A673 (cell line): ENCODE results near the gene KCNK6. TPM values are rescaled to one million over a fixed set of nuclear protein-coding genes. Genes with fewer than 3 reads are reported as not detected.

ENCODE experiments used
- BruUV-seq: library from RNA; stranded (reverse); fragments of 400-500 nt; replicated peaks from 2 replicates; lab custom pipeline; 2021; lab: Mats Ljungman, UMichigan
- CTCF ChIA-PET: fragments of 300-600 bp; sonication (Branson Sonifier 250); formaldehyde crosslinking; loops from one replicate; lab custom pipeline; 2022; ENCODE audit warnings: antibody characterized with exemption; lab: Charles Lee
- POLR2A ChIA-PET: fragments of 300-600 bp; sonication (Branson Sonifier 250); formaldehyde crosslinking; loops from one replicate; lab custom pipeline; 2022; ENCODE audit warnings: antibody characterized with exemption; ENCODE audit not compliant: low non-redundant PET; lab: Charles Lee
- DNase-seq: peaks from one replicate; pipeline ENCODE4 v3.0.0-alpha.2; 2015; ENCODE audit warnings: low spot score
- H3K27ac ChIP-seq: fragments of 200-600 bp; sonication (generic); 2 replicates; pipeline ENCODE4 v1.5.1; 2016; ENCODE audit warnings: mixed run types, low read depth, mild to moderate bottlenecking, mixed read lengths, antibody characterized with exemption, low read length; ENCODE audit not compliant: poor library complexity, severe bottlenecking
- H3K27me3 ChIP-seq: fragments of 200-600 bp; sonication (generic); replicated peaks from 2 replicates; pipeline ENCODE4 v1.6.1; 2017; ENCODE audit warnings: mixed run types, low read depth, mild to moderate bottlenecking, mixed read lengths, antibody characterized with exemption, low read length; ENCODE audit not compliant: insufficient read depth, poor library complexity
- H3K36me3 ChIP-seq: fragments of 200-600 bp; sonication (generic); 2 replicates; pipeline ENCODE4 v1.6.1; 2016; ENCODE audit warnings: mixed run types, mild to moderate bottlenecking, mixed read lengths, antibody characterized with exemption, low read length; ENCODE audit not compliant: insufficient read depth, poor library complexity, severe bottlenecking
- H3K4me1 ChIP-seq: fragments of 200-600 bp; sonication (generic); 2 replicates; pipeline ENCODE4 v1.6.1; 2017; ENCODE audit warnings: mixed run types, mild to moderate bottlenecking, mixed read lengths, antibody characterized with exemption, low read length; ENCODE audit not compliant: insufficient read depth, poor library complexity, severe bottlenecking
- H3K4me3 ChIP-seq: fragments of 200-600 bp; sonication (generic); 2 replicates; pipeline ENCODE4 v1.5.1; 2016; ENCODE audit warnings: low read depth, mixed run types, mild to moderate bottlenecking, mixed read lengths, low read length; ENCODE audit not compliant: poor library complexity, severe bottlenecking
- H3K9me3 ChIP-seq: fragments of 200-600 bp; sonication (generic); 2 replicates; pipeline ENCODE4 v1.6.1; 2016; ENCODE audit warnings: mixed run types, low read depth, mild to moderate bottlenecking, mixed read lengths, antibody characterized with exemption, low read length; ENCODE audit not compliant: poor library complexity, severe bottlenecking
- CTCF ChIP-seq: fragments of 300-800, 200-600 bp; sonication (generic); conservative IDR thresholded peaks from 2 replicates; pipeline ENCODE4 v1.5.1; 2017; ENCODE audit warnings: low read depth, mild to moderate bottlenecking, antibody characterized with exemption, low read length, moderate library complexity, mixed read lengths
- EZH2 ChIP-seq: fragments of 200-600 bp; sonication (generic); IDR thresholded peaks from 2 replicates; pipeline ENCODE4 v1.6.1; 2017; ENCODE audit warnings: borderline replicate concordance, low read depth, mild to moderate bottlenecking, mixed read lengths, antibody characterized with exemption, low read length; ENCODE audit not compliant: poor library complexity, severe bottlenecking
- intact Hi-C: fragments of 100-400 bp; cut with micrococcal nuclease; formaldehyde crosslinking; loops from one replicate; pipeline ENCODE4 v1.10.0; 2022; ENCODE audit not compliant: unreplicated experiment
- total RNA-seq: library from RNA; stranded (reverse); gene quantifications from 2 replicates; pipeline ENCODE4 v1.2.3, GENCODE V29; 2021

The KCNK6 gene
- total RNA-seq, 1 experiment from 2014 or later: not detected

- Histone ChIP-seq H3K27me3 (no peaks in the 10 kb centered on the region), H3K27ac (no peak overlapping the region), H3K9me3 (no peaks in the 10 kb centered on the region), H3K4me3 (no peak overlapping the region), H3K36me3 (peaks cover 45% of the 10 kb centered on the region), H3K4me1 (peaks cover 10% of the 10 kb centered on the region)
- ChIA-PET POLR2A (no interaction called here), CTCF (no interaction called here)
- no TSS peak for BruUV-seq
- intact Hi-C loops: no loop called here
- TF ChIP-seq CTCF (no peak), EZH2 (no peak)
- no peak for DNase-seq
Measured at GRCh38 chr19:38377052-38377451, 57.4 kb downstream of the KCNK6 start.

GRCh38 chr19:38378866-38379265 is 59.2 kb downstream of the KCNK6 start:
- no peak for DNase-seq
- TF ChIP-seq CTCF: no peak
- TF ChIP-seq EZH2: no peak
- intact Hi-C loops: no loop called here
- ChIA-PET POLR2A (no interaction called here), CTCF (no interaction called here)
- no TSS peak for BruUV-seq
- Histone ChIP-seq H3K27me3 (no peaks in the 10 kb centered on the region), H3K9me3 (no peaks in the 10 kb centered on the region), H3K36me3 (peaks cover 62% of the 10 kb centered on the region), H3K27ac (no peak overlapping the region), H3K4me1 (peaks cover 10% of the 10 kb centered on the region), H3K4me3 (no peak overlapping the region)

GRCh38 chr19:38381138-38381537 is 61.5 kb downstream of the KCNK6 start:
- Histone ChIP-seq H3K36me3 (peaks cover 71% of the 10 kb centered on the region), H3K27ac (no peak overlapping the region), H3K4me1 (peaks cover 3% of the 10 kb centered on the region), H3K4me3 (no peak overlapping the region), H3K27me3 (no peaks in the 10 kb centered on the region), H3K9me3 (no peaks in the 10 kb centered on the region)
- no peak for DNase-seq
- CTCF ChIA-PET: no interaction called here
- TF ChIP-seq CTCF: no peak
- TF ChIP-seq EZH2: no peak
- POLR2A ChIA-PET: no interaction called here
- intact Hi-C loops: no loop called here
- BruUV-seq: no TSS peak

Other genes starting within 250 kb of the KCNK6 start
- gene DPF1, start 95.6 kb upstream of the KCNK6 start, total RNA-seq: 6.3 and 8.1 TPM in 2 replicates
- gene PPP1R14A, start 63.5 kb upstream of the KCNK6 start, total RNA-seq: 1.1 TPM in 1 of 2 replicates, not detected in the other
- 0.42 TPM in 1 of 2 replicates, not detected in the other for gene SPINT2, start 55.3 kb upstream of the KCNK6 start, total RNA-seq
- gene C19orf33, start 15.6 kb upstream of the KCNK6 start, total RNA-seq: not detected in 2 replicates
- 57.6 and 66.2 TPM in 2 replicates for gene YIF1B, start 3.9 kb upstream of the KCNK6 start, total RNA-seq
- gene CATSPERG, start 16.0 kb downstream of the KCNK6 start, total RNA-seq: 1.2 and 1.3 TPM in 2 replicates
- gene PSMD8, start 54.7 kb downstream of the KCNK6 start, total RNA-seq: 303 and 321 TPM in 2 replicates
- 0.83 and 1.3 TPM in 2 replicates for gene GGN, start 68.2 kb downstream of the KCNK6 start, total RNA-seq
- 6.2 and 6.8 TPM in 2 replicates for gene SPRED3, start 68.9 kb downstream of the KCNK6 start, total RNA-seq
- gene FAM98C, start 83.2 kb downstream of the KCNK6 start, total RNA-seq: 11.8 and 12.1 TPM in 2 replicates
- not detected in 2 replicates for gene RASGRP4, start 106.4 kb downstream of the KCNK6 start, total RNA-seq
- gene RYR1, start 113.8 kb downstream of the KCNK6 start, total RNA-seq: 0.28 and 0.55 TPM in 2 replicates